NCI-H146 (cell line): ENCODE results near the gene SPATA32.
"Not testable (repeated sequence)": the region's sequence is repeated elsewhere in the genome, so short reads cannot be mapped to it uniquely, and the experiment has no call there.

ENCODE experiments used
- DNase-seq: peaks from one replicate; lab custom pipeline; 2025; lab: John Stamatoyannopoulos, UW

Gene SPATA32, protein sequence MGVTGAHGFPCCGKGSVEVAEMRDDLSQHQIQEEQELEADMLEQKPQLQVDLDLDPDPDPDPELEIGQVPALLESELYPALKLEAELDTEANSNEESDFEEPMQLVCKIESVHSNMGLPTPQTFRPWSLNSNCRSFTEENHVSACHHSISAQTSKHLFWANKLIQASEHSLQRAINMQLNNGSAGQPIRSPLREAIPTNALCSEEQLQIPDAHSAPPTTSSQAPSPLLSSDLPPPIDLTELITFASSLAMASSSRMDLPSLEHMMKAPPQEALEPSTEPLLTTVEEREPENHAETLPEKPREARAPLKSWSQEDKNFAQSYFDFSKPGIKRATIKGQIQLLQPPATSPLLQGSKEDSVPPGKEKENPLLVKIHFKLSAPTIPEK

GRCh38 chr17:45261577-45262515 is at the start of gene SPATA32:
Gene SPATA32, minus strand, starts transcription at chr17:45262094. Its CDS starts 78 bp downstream, at chr17:45262016.
- no peak for DNase-seq

GRCh38 chr17:45311401-45311759 is 49.5 kb upstream of the SPATA32 start:
- DNase-seq, result no peak

DNA sequence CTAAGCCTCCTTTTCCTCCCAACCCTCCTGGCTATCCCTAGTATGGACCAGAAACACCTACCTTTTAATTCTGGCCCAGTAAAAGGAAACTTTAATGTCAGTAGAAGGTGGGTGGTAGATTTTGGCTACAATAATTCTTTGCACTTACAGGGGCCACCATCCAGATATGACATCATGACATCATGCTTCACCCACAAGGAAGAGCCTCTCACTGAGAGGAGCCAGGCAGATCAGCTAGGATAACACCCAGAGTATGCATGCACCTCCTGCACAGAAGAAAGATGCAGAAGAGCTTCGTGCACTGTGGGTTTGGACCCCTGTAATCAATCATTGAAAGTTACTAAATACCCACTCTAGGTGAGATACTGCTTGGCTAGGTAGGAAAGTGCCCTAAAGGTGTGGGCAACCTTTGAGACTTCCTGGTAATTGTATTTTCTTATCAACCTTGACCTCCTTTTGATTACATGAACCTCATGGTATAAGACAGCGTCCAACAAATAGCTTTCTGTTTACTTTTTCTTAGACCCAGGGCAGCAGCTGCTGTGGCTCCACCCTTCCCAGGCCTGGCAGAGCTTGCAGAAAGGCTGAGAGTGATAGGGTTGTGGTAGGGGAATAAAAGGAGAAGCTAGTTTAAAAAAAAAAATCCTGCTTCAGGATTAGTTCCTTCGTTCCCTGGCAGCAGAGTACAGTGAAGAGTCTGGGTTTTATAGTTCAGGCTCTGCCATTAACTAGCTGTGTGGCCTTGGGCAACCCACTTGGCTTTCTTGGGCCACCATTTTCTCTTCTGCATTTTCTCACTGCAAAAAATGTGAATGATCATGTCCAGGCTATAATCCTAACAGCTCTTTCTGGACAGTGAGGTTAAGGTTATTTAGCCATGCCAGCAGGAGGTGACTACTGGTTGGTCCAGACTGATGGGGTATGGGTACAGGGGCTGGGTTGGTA is 48.8 kb upstream of the SPATA32 start:
- DNase-seq, result peak; percentile 81

- no peak for DNase-seq
Measured at GRCh38 chr17:45309400-45309799, 47.5 kb upstream of the SPATA32 start.

DNA sequence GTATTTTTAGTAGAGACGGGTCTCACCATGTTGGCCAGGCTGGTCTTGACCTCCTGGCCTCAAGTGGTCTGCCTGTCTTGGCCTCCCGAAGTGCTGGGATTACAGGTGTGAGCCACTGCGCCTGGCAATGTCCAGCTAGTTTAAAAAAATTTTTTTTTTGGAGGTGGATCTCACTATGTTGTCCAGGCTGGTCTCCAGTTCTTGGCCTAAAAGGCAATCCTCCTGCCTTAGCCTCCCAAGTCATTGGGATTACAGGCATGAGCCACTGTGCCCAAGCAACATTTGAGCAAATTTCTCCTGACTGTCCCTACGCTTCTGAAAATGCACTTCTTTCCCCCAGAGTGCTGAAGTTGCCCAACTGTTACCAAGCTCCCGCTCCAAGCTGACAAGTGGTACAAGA is 46.9 kb upstream of the SPATA32 start:
- DNase-seq, result no peak

- DNase-seq, result no peak
Measured at GRCh38 chr17:45308016-45308365, 46.1 kb upstream of the SPATA32 start.

DNA sequence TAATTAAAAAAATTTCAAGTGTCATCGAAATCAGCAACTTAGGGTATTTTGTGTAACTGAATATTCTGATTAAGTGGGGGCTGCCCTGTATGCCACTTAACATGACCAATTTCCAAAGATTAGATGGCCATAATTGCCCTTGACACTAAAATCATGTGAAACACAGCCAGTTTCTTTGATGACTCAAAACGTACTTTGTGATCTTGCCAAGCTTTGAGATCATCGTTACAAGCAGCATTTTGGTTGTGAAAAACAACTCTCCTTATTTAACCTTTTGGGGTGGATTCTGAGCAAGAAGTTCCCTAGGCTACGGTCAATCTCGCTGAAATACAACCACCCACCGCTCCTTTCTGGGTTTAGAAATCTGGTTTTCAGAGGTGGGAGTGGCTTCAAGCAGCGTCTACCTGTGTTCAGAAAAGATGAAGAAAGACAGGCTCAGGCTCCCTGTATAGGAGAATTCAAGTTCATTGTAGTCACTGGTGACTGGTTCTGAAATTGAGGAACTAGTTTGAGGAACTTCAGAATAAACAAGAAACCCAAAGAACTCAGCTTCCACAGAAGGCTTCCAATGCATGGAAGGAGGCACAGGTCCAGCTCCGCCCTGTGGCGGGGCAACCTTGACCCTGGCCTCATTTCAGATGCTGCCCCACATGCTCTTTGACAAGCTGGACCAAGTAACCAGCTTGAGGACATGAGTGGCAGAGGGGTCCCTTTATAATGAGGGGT is 45.6 kb upstream of the SPATA32 start:
- no peak for DNase-seq

GRCh38 chr17:45306623-45307022 is 44.7 kb upstream of the SPATA32 start:
- no peak for DNase-seq

DNA sequence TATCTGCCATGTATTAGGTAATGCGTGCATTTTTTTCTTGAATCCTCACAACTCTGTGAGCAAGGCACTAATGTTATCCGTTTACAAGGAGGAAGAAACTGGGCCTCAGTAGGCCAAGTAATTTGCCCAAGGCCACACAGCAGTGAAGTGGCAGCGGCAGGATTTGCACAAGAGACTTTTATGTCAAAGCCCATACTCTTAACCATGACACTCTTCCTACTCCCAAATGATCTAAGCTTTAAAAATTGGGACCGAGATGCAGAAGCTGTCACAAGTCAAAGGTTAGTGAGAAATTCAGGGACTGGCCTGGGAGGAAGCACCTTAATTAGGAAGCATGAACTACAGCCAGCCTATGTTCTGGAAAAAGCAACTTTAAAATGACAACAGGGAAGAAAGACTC is 44.2 kb upstream of the SPATA32 start:
- DNase-seq, result no peak

- DNase-seq, result no peak
Measured at GRCh38 chr17:45305530-45306087, 43.7 kb upstream of the SPATA32 start.

- no peak for DNase-seq
Measured at GRCh38 chr17:45302649-45303173, 40.8 kb upstream of the SPATA32 start.

GRCh38 chr17:45302220-45302619 is 40.3 kb upstream of the SPATA32 start:
- not testable (repeated sequence) for DNase-seq

GRCh38 chr17:45301674-45302073 is 39.8 kb upstream of the SPATA32 start:
- DNase-seq, result no peak

- DNase-seq, result no peak
Measured at GRCh38 chr17:45300060-45300751, 38.3 kb upstream of the SPATA32 start.

DNA sequence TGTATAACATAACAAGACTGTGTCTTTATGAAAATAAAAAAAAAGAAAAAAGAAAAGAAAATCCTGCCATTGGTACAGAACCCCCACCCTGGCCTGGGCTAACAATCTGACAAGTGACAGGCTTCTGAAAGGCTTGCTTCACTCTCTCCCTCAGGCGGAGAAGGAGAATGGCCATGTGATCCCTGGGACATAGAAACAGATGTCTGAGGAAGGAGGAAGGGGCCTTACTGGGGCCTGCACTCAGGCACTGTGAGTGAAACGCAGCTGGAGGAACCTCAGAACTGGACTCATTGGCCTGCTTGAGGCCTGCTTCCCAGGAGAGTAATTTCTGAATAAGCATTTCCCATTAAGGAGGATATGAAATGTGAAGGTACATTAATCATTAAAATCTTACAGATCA is 37.5 kb upstream of the SPATA32 start:
- DNase-seq, result no peak

- no peak for DNase-seq
Measured at GRCh38 chr17:45298546-45299285, 36.8 kb upstream of the SPATA32 start.

- no peak for DNase-seq
Measured at GRCh38 chr17:45296833-45297124, 34.9 kb upstream of the SPATA32 start.

DNA sequence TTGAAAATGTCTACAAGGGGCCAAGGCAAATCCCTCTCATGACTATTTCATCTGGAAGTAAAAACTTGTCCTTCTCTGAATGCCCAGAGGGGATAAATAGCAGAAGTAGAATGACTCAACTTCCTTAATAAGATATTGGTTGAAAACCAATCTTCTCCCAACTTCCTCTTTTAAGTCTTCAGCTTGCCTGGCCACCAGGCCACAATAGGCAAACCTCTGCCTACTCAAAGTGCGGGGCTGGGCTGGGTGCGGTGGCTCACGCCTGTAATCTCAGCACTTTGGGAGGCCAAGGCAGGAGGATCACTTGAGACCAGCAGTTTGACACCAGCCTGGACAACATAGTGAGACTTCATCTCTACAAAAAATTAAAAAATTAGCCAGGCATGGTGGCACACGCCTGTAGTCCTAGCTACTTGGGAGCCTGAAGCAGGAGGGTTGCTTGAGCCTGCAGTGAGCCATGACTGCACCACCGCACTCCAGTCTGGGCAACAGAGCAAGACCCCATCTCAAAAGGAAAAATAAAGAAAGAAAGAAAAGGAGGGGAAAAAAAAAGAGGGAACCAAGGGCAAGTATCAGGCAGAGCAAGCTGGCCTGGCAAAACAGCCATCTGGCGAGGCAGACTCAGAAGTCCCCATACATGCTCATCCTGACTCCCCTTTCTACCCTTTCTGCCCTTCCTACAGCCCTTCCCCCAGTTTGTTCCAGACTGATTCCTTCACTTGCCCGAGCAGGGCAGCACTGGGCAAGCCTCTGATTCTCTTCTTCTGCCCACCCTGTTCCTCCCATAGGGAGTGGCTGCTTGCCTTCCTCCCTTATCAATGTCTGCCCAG is 34.3 kb upstream of the SPATA32 start:
- no peak for DNase-seq

DNA sequence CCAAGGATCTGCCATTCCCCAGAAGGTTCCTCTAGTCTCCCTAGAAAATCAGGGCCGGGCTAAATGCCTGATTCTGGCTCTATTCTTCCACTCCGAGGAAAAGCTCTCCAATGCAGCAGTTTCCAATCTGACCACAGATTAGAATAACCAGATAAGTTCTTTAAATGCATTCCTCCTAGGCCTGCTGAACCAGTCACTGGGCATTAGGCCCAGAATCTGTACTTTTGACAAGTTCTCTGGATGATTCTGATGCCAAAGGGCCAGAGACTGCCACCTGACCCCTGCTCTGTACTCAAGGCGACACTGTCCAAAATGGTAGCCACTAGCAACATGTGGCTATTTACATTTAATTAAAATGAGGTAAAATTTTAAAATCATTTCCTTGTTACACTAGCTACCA is 32.6 kb upstream of the SPATA32 start:
- no peak for DNase-seq
